Melanocyte of skin (primary cell): ENCODE data around the gene OR7G2. TPM values are rescaled to one million over a fixed set of nuclear protein-coding genes. Genes with fewer than 3 reads are reported as not detected.

Experiments used
- small RNA-seq, 2 donors: library from RNA; depleted of rRNA; stranded (forward); fragments of <200 nt; gene quantifications; one replicate each; pipeline ENCODE3, GENCODE V24; 2012
- total RNA-seq, 2 donors: library from RNA; depleted of rRNA; stranded (reverse); fragments of >200 nt; gene quantifications; 2 replicates each; pipeline ENCODE4 v1.2.3, GENCODE V29; 2012

Gene OR7G2
- not detected for total RNA-seq

DNA sequence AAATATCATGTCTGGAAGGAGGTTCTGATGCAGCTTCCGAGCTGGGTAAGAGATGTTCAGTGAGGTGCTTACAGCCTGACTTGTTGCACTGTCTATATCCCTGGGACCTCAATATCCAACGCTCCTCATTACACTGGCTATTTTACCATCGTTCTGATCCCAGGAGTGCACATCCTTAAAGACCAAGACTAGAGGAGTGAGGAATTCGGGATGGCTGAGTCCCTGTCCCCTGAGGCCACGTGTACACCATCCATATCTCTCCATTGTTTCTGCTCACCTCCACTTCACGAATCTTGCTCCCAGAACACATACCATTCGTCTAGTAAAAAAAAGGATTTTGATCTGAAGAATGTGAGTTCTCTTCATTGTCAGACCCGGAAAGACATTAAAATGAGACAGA is at the start of gene OR7G2:
Gene OR7G2 (minus strand): TSS at position 101 of the 400 bp plus-strand sequence. CDS start 4,232 bp downstream, outside the sequence.

DNA sequence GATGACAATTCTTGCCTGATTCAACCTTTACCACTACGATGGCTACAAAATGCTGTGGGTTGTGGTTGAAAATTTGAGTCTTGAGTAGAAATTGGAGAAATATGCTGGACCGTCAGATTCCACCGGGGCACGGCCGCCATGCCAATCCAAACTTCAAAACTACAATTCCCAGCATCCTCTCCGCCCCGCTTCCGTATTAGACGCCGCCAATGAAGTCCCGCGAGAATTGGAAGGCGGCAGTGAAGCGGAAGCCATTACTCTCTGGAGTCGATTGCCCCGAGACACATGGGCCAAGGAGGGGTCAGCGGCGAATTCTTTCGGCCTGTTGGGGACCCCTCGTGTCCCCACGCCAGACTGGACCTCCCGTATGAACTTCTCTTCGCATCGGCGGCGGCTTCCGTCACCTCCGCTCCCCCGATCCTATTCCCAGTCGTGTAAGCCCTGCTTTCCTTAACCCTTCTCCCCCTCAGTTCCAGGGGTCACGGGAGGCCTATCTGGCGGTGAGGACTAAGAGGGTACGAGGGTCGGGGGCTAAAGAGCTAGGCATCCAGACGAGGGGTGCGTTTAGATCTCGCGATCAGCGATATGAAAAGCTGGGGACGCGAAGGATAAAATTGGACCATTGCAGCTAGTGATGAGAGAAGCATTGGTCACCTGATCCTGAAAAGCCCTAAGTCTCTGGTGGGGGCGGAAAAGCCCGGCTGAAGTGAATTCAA is 33.0 kb upstream of the OR7G2 start, which contains the start of gene ZNF317:
Gene ZNF317 (plus strand): TSS at position 239 of the 716 bp plus-strand sequence. CDS start 15,620 bp downstream, outside the sequence.

GRCh38 chr19:9126900-9127405 is 19.7 kb upstream of the OR7G2 start, which contains the start of gene OR7G3:
Gene OR7G3 (minus strand): TSS chr19:9126950. CDS start chr19:9126950, 0 bp downstream.

GRCh38 chr19:9115307-9115813 is 8.1 kb upstream of the OR7G2 start, which contains the start of gene OR7G1:
Gene OR7G1 (minus strand): TSS chr19:9115763. CDS start chr19:9115763, 0 bp downstream.

DNA sequence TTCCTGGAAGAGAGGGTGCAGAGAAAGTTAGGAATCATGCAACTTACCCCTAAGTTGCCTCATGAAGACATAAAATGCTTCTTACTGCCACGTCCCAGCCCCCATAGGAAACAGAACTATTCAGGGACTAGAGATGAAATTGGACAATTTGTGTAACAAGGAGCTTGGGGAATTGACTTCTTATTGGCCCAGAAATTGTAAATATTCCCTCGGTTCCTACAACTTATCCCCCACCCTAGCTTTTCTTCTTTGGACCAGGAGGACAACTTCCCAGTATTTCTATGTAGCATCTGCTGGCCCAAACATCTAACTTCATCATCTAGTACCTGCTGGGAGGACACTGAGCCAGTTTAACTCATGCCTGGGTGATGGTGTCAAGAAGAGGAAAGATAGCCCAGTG is 20.5 kb downstream of the OR7G2 start, which contains the start of gene OR1M1:
Gene OR1M1 (plus strand): TSS at position 301 of the 400 bp plus-strand sequence. CDS start 6,184 bp downstream, outside the sequence.

Small RNA genes lying within 50 kb of the gene (small RNA-seq; reads per million reads assigned to genes)
- 0 reads per million in 2 donors for gene OR1M4P

Other genes with a start within 250 kb of the OR7G2 start
- gene MUC16, start 97.1 kb downstream of the OR7G2 start, total RNA-seq, result not detected
- gene OR1M1, start 20.4 kb downstream of the OR7G2 start, total RNA-seq, result not detected
- not detected for gene OR7G1, start 8.3 kb upstream of the OR7G2 start, total RNA-seq
- gene OR7G3, start 19.5 kb upstream of the OR7G2 start, total RNA-seq, result not detected
- 10 to 100 TPM; 22.4 to 25.6 TPM for gene ZNF317, start 32.9 kb upstream of the OR7G2 start, total RNA-seq
- gene OR7D2, start 71.5 kb upstream of the OR7G2 start, total RNA-seq, result under 1 TPM in 1 of 2 donors, not detected in 1; under 0.01 TPM
- not detected for gene OR7D4, start 112.1 kb upstream of the OR7G2 start, total RNA-seq
- gene OR7E24, start 143.5 kb upstream of the OR7G2 start, total RNA-seq, result not detected
- gene ZNF699, start 202.4 kb upstream of the OR7G2 start, total RNA-seq, result 1 to 10 TPM; 5.3 to 7.2 TPM
- 10 to 100 TPM in 1 of 2 donors, 1 to 10 TPM in 1; 8.3 to 11.0 TPM for gene ZNF559, start 216.7 kb upstream of the OR7G2 start, total RNA-seq